ENCODE results near the gene MT2A.

DNA sequence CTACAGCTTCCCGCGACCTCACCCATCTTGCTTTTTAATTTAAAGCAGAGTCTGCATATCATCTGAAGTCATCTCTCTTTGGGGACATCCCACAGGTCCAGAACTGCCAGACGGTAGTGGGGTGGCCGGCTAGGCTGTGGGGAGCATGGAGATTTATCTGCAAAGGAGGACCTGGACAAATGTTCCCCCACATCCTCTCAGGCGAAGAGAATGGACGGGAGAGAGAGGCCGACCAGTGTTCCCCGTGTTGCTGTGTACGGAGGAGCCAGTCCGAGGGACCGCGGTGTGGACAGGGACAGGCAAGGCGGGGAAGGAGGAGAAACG is 23.4 kb downstream of the MT2A start:
- TF ChIP-seq ZNF143 (CRISPR knock-in tag; IDR thresholded peaks at IDR 0.05) (no peak), ZNF513 (CRISPR knock-in tag; conservative IDR thresholded peaks at IDR 0.05) (no peak)
